HG02852 (cell line): Measurements from ENCODE around the gene ICE2.

Source experiments
- ATAC-seq: cut with Tn5 transposase; IDR thresholded peaks from one replicate; pipeline ENCODE4 v1.9.1; 2021; ENCODE audit warnings: mild to moderate bottlenecking, moderate library complexity; ENCODE audit not compliant: unreplicated experiment

ICE2 gene

DNA sequence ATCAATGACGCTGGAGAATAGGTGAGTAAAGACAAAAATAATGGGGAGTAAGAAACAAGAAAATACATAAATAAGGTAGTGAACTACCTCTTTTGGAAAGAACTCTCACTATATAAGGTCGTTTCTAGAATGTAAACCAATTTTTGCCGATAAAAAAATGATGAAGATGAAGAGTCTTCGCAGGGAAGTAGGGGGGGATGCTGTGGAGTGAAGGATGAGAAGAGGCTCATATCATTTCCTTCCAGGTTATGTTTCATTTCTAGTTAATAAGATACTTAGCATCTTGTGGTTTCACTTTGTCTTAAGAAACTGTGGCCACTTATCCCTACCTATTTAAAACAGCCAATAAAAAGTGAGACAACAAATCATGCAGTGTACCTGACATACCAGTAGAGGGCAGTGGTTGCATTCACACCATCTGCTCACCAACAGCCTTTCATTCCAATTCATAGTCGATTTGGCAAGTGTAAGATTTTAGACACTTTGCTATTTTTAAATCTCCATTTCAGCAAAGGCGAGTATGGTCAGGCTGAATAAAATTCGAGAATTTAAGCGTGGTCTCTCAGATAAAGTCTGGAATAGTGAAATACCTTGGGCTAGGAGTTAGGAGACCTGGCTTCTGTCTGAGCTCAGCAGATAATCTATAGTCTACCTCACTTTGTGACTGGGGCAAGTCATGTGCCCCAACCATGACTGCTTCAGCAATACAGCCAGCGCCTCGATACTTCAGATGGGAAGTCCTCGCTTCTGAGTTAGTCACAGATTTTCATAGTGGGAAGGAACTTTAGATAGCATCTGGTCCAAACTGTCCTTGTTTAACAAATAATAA is 28.9 kb upstream of the ICE2 start:
- peak; percentile 80 for ATAC-seq

DNA sequence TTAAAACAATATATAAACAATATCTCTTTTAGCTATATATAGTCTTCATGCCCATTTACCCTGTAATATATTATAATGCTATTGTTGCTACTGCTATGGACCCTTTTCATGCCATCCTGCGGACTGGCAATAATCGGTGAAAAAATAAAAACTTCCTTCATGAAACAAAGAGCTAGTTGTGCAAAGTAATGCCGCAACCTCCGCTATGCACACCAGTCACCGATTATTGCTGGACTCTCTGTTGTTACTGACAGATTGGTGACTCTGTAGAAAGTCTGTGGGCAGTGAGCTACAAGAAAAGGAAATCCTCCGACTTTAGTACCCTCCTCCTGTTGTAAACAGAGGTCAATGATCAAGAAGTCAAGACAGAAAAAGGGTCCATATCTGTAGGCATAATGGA is 17.9 kb upstream of the ICE2 start:
- ATAC-seq, result no peak

DNA sequence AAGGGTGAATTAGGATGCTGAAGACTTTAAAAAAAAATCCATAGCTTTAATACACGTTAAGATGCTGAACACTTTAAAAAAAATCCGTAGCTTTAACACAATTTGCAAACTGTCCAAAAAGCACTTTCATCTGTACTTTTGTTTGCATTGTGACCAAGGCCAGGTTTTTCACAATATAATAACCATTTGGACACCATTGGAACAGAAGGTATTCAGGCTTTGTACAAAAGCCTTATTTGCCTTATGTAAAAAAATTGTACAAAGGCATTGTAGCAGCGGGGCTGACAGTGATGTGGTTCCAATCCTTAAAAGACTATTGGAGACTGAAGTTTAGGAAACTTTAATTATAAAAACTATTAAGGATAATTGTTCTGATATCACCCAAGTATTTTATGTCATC is 15.2 kb upstream of the ICE2 start:
- ATAC-seq, result no peak

DNA sequence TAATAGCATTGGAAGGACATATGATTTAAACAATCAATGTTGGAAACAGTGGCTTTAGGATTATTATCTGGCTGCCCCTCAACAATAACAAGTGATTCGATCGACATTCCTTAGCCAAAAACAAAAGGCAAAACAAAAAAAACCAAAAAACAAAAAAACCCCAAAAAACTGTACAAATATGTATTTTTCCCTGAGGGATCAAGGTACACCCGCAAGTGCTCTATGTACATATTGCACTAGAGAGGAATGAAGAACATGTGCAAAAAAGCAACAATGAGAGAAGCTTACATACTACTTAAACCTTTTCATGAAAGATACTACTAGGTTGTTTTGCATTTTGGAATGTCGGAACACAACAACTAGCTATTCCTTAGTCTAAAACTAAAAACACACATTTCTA is 14.2 kb upstream of the ICE2 start:
- ATAC-seq, result no peak

DNA sequence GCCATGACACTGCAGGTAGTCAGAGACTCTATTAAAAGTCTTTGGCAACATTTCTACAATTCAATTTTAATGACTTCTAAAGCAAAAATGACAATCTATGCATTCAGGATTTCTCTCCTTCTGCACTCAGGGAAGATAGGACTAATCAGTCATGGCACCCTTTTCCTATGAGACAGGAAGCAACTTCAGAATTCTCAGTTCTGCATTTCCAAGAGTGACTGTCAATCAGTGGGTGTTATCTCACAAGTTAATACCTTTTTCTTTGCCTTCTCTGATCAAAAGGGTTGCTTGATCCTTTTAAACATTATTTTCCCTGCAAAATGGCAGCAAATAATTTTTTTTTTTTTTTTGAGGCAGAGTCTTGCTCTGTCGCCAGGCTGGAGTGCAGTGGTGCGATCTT is 7.8 kb upstream of the ICE2 start:
- ATAC-seq, result no peak

DNA sequence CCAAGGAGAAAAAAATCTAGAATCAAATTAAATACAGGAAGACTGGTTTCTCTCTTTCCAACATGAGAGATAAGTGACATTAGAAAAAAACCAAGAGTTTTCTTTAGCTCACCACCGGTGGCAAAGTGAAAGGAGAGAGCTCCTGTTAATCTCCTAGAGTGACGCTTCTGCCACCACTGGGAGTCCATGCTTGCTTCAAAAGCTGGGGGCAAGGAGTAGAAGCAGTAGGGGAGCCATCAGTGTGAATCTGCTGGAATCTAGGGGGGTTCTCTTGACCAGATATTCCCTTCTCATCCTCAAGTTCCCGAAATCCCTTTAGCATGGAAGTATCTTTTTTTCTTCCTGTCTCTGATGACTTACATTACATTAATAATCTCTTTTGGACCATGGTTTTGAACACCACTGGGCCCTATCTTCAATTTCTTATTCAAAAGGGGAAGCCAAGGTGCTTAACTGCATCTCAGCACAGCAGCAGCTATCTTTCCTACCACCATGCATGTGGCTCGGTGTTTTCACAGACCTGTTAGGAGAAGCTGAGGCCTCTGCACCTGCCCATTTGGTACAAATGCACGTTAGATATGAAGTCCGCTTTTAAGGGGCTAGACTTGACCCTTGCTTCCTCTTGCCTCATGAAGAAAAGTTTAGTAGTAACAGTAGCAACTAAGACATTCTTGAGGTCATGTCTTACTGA is 6.6 kb upstream of the ICE2 start:
- no peak for ATAC-seq

DNA sequence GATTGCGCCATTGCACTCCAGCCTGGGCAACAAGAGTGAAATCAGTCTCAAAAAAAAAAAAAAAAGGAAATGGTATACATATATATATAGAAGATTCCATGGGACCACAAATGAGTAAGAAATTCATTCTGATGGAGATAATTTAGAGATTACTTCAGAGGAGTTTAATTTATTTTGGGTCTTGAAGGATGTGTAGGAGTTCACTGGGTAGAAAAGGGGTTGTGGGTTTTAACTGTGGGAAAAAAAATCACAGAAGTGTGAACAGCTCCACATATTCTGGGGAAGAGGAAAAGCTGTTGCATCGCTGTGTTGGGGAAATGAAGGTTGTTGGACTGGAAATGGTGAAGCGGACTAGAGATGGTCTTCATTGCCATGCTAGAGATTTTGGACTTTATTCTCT is 4.1 kb upstream of the ICE2 start:
- ATAC-seq, result no peak

DNA sequence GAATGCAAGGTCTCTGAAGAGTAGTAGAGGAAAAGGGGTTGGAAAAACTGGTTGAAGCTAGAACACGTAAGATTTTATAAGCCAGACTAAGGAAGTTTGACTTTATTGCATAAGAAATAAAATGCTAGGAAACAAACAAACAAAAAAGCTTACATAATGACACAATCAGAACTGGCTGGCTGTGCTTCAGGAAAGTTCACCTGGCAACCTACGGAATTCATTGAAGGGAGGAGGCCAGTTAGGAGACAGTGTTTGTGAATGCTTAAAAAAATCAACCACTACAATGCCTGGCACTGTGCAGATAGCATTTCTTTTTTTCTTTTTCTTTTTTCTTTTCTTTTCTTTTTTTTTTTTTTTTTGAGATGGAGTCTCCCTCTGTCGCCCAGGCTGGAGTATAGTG is 1.9 kb upstream of the ICE2 start:
- no peak for ATAC-seq

DNA sequence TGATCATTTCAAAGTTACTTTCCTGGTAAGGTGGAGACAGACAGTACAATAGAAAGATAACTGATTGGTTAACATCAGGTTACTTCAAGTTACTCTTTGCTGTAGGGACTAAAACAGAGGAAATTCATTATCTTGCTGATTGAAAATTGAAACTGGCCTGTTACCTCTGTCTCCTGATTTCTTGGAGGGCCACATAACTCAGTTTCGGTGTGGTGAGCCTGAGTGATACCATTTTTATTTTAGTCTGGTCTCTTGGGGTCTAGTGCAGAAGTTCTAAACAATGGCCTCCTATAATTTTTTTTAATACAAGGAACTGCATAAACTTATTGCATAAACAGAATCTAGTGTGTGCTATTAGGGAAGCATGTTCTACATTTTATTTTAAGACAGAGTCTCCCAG is 1.2 kb upstream of the ICE2 start:
- ATAC-seq, result no peak

DNA sequence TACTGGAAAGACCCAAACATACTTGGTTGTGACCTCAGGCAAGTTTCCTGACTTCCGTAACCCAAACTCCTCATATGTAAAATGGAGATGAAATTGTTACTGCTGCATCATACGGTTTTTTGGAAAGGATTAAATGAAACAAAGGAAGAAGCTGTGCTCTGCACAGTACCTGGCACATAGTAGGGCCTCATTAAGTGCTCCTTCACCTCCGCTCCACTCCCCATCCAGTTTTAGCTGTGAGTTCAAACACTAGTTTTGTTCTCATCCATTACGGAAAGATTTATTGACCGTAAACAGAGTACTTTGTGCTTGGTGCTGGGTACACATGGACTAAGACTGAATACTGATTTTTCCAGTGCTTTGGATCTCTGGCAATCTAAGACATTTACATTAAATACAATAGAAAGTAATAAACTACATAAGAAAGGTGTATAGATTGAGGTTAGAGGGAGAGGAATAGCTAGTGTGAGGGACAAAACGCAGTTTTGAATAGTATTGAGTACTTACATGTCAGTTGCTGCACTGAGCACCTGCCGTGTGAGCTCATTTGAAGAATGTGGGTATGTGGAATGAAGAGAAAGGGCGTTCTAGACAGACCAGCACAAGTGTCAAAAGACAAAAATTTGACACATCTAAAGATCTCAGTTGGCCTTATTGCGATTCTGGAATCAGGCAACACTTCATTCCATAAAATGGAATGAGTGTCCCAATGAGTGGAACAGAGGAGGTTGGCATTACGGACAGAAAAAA is 594 bp upstream of the ICE2 start:
- no peak for ATAC-seq

DNA sequence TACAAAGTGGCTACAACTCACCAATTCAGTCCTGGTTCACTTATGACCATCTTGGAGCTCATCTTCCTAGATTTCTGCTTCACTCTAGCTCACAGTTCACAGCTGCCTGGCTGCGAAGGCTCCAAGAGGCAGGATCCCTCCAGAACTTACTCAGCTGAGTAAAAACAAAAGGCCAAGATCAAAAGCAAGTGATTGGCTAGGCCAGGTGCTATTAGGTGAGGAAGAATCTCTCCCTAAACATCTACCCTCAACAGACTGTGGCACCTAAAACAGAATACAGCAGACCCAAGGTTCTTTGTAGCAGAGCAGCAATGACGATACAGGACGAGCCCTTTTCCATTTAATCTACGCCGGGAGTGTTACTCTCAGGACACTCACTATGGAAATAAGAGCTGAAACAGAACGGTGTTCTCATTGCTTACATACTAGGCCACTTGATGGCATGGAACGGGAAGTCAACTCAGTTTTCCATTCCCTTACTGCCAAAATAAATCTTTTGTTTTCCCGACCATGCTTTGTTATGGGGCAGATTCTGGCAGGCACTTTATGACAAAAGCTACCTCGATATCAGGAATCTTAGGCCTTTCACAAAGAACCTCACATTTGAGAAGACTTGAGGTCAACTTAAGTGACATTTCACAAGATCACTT is 901 bp downstream of the ICE2 start:
- ATAC-seq, result no peak

DNA sequence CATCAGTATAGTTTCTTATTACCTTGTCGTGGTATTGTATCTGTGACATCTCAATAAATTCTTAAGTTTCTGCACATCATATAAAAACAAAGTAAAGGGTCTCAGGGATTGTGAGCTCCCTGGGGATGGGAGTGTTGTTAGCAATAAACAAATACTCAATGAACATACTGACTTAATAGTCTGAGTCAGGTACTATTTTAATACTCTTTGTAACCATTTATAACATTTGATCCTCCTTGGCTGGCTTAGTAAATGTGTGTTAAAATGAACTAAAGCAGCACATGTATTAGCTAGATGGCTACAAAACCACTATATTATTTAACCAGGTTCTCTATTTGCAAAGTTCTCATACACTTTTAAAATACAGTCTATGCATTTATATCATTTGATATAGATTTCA is 1.8 kb downstream of the ICE2 start:
- ATAC-seq, result no peak

DNA sequence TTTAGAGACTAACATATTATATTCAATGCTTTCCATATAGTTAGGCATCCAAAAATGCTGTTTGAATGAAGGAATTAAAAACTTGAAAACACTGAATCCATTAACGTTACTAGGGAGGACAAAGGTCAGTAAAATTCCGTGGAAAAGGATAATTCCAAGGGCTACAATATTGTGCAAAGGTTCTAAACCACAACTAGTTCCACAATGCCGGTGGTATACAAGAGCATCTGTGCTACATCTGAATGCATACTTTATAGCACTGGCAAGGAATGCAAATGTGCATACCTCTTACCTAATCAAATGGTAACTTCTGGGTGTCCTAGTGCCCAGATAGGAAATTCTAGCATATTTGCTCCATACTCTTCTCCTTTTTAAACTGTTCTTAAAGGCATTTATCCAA is 2.2 kb downstream of the ICE2 start:
- ATAC-seq, result no peak

DNA sequence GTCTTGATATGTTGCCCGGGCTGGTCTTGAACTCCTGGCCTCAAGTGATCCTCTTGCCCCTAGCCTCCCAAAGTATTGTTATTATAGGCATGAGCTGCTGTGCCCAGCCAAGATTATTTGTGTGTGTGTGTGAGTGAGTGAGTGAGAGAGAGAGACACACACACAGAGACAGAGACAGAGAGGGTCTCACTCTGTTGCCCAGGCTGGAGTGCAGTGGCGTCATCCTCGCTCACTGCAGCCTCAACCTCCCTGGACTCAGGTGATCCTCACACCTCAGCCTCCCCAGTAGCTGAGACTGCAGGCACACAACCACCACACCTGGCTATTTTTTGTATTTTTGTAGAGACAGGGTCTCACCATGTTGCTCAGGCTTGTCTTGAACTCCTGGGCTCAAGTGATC is 5.8 kb downstream of the ICE2 start:
- no peak for ATAC-seq

DNA sequence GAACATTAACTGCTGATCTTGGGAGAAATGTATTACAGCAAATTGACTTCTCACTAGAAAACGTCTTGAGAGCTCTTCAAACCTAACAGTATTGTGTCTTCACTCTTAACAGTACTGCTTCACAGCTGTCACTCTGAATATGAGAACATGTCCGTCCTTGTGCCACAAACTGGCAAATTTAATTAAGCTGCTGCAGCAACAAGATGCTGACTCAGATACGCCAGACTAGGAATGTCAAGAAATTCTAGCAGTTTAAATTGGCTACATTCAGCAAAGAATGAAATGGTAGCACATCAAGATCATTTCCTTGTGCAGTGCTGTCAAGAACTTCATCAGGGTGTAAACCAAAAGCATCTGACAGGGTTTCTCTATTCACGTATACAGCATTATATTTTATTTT is 7.6 kb downstream of the ICE2 start:
- ATAC-seq, result no peak

DNA sequence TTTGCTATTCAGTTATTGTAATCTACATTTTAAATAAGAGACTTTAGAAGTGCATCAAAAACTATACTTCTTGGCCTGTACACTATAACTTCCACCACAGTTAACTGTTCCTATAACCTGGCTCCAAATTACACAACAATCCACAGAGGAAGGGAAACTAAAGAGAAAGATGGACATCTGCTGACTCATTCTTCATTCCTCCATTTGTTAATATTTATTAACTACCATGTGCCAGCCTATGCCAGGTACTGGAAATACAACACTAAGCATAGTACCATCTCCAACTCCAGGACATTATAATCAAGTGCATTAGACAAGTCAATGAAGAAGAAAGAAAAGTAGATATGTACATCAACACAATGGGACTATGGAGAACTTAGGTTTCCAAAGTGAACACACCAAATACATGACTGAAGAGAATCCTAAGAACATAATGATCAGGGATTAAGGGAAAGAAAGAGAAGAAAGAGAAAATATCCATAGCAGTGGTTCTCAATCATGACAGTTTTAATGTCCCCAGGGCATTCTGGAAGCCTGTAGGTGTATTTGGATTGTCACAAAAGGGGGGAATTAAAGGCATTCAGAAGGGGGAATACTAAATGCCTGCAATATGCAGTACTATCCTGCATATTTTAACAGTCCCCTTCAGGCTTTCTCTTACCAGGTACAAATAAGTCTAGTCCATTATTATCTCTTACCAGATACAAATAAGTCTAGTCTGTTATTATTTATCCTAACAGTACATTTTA is 8.9 kb downstream of the ICE2 start:
- ATAC-seq, result no peak

DNA sequence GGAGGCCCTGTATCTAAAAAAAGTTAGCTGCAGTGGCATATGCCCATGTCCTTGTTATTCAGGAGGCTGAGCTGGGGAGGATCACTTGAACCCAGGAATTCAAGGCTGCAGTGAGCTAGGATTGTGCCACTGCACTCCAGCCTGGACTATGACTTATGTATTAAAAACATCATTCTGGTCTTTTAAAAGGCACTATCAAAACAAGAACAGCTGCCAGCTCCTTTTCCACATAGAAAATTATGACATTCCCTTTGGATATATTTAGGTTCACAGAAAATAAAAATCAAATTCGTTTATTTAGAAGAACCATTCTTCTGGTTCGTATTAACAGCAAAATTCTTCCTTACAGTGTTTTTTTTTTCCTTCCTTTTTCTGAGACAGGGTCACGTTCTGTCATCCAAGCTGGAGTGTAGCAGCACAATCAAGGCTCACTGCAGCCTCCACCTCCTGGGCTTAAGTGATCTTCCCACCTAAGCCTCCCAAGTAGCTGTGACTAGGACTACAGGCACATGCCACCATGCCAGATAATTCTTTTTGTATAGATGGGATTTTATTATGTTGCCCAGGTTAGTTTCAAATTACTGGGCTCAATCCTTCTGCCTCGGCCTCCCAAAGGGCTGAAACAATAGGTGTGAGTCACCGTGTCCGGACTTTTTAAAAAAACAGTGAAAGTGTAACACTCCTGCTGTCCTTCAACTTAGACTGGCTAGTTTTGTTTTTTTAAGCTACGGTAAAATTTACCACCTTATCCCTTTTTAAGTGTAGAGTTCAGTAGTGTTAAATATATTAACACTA is 13.9 kb downstream of the ICE2 start:
- ATAC-seq, result no peak

DNA sequence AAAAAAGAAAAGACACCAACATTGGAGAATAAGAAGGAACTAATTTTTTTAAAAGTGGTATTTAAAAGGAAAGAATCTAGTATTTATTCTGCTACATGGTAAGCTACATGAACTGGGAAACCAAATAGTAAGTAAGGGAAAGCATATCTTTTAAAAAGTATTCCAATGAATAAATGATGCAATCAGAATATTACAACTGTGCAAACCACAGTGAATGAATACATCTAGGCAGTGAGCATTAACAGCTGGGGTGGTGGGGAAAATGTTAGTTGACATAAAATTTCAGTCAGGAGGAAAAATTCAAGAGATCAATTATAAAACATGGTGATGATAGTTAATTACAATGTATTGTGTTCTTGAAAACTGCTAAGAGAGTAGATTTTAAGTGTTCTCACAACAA is 16.9 kb downstream of the ICE2 start:
- no peak for ATAC-seq

DNA sequence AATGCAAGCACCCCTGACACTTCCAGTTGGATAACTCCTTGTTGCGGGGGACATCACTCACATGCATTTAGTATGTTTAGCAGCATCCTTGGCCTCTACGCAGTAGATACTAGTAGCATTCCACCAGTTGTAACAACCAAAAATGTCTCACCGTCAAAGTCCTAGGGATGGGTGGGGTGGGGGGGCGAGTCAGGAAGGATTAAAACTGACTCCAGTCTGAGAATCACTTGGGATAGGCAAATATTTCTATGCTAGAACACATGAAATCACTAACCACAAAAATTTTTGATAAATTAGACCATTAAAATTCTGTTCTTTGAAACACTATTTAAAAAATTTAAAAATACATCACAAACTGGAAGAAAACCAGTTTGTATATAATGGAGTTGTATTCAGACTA is 18.0 kb downstream of the ICE2 start:
- no peak for ATAC-seq

DNA sequence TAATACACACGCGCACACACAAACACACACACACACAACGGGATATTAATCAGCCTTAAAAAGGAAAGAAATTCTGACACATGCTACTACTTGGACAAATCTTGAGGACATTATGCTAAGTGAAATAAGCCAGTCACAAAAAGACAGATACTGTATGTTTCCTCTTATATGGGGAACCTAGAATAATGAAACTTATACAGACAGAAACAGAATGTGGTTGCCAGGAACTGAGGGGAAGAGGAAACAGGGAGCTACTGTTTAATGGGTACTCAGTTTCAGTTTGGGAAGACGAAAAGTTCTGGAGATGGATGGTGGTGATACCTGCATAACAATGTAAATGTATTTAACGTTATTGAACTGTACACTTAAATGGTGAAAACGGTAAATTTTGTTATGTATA is 20.2 kb downstream of the ICE2 start:
- no peak for ATAC-seq
